Left lung (tissue), 10 donors: ENCODE measurements around the gene NAV2. TPM values are rescaled to one million over a fixed set of nuclear protein-coding genes. Genes with fewer than 3 reads are reported as not detected.
"Not testable (repeated sequence)": the region's sequence is repeated elsewhere in the genome, so short reads cannot be mapped to it uniquely, and the experiment has no call there.

Experiments
- ATAC-seq: fragments of 200-7000 bp; cut with Tn5 transposase; one replicate; pipeline ENCODE4 v1.9.1; 2020; ENCODE audit warnings: moderate library complexity
- DNase-seq, 4 donors: peaks; one replicate each; pipeline ENCODE4 v3.0.0-alpha.2; 2013 to 2020
- H3K27ac ChIP-seq, 2 donors: fragments of 200-600 bp; sonication (generic) in 1 of 2; one replicate each; pipeline versions ENCODE4 v1.5.0 to v1.8.0; 2020 to 2021
- H3K27me3 ChIP-seq, 2 donors: fragments of 200-600 bp; sonication (generic) in 1 of 2; one replicate each; pipeline versions ENCODE4 v1.5.0 to v1.8.0; 2020 to 2021
- H3K36me3 ChIP-seq, 2 donors: fragments of 200-600 bp; sonication (generic) in 1 of 2; one replicate each; pipeline versions ENCODE4 v1.5.0 to v1.8.0; 2020 to 2021
- H3K4me1 ChIP-seq, 2 donors: fragments of 200-600 bp; one replicate each; pipeline ENCODE4 v1.8.0; 2021
- H3K4me3 ChIP-seq, 2 donors: fragments of 200-600 bp; sonication (generic) in 1 of 2; one replicate each; pipeline versions ENCODE4 v1.5.0 to v1.8.0; 2020 to 2021; ENCODE audit warnings: mild to moderate bottlenecking in 1 of 2
- H3K9me3 ChIP-seq, 2 donors: fragments of 200-600 bp; sonication (generic) in 1 of 2; one replicate each; pipeline versions ENCODE4 v1.5.0 to v1.8.0; 2020 to 2021
- intact Hi-C, 2 donors: fragments of 100-400 bp; cut with DNase I; formaldehyde crosslinking; loops; one replicate each; pipeline versions ENCODE4 v1.11.2 to v1.14.2; 2022
- polyA plus RNA-seq, 6 donors: library from polyadenylated mRNA; unstranded; fragments of 120-200 nt; gene quantifications; one replicate each; pipeline ENCODE4 v1.2.1, GENCODE V29; 2013; ENCODE audit not compliant: insufficient read length in 6 of 6
- total RNA-seq, 2 donors: library from RNA; stranded (reverse); fragmentation: NEBNext Ultra II Directional; extraction: Animal tissue kit (Norgen Biotek cat#: 25700); gene quantifications; one replicate each; pipeline ENCODE4 v1.2.1, GENCODE V29; 2021
- TF ChIP-seq, protein P1 (sequence below), 2 donors: fragments of 200-600 bp; sonication (generic) in 1 of 2; IDR thresholded peaks; one replicate each; pipeline versions ENCODE4 v1.5.0 to v1.8.0; 2021; ENCODE audit warnings: antibody characterized with exemption in 2 of 2
- donor health status: DM: no; HTN: yes; CAD: no.
- donor health status: DM: no; HTN: no; CAD: no.

NAV2 gene
- total and polyA plus RNA-seq, 8 donors, result 18.0 to 59.9 (median 23.1) TPM

DNA sequence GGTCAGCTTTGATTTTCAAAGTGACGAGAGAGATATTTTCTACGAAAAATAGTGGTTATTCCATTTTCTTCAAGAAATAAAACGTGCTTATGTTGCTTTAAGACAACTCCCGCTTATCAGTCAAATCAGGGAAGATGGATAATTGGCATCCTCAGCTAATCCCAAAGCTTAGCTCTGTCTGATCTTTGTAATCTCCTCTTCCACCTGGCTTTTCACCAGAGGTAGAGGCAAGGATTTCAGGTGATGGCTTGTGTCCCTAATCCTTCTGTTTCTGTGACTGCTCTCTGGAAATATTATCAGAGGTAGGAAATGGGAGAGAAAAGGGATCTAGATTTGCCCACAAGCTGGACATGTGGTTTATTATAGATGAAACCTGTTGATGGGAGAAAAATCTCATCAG lies 368.7 kb downstream of the NAV2 start:
- Histone ChIP-seq H3K4me1 (no peaks in the 10 kb centered on the region), H3K27ac (no peak overlapping the region), H3K27me3 (no peaks in the 10 kb centered on the region), H3K4me3 (no peak overlapping the region), H3K36me3 (peaks cover 0 to 46% of the 10 kb centered on the region in 2 donors), H3K9me3 (no peaks in the 10 kb centered on the region)
- no peak for DNase-seq
- no peak for ATAC-seq
- intact Hi-C loops, result no loop called here
- TF ChIP-seq, protein P1, sequence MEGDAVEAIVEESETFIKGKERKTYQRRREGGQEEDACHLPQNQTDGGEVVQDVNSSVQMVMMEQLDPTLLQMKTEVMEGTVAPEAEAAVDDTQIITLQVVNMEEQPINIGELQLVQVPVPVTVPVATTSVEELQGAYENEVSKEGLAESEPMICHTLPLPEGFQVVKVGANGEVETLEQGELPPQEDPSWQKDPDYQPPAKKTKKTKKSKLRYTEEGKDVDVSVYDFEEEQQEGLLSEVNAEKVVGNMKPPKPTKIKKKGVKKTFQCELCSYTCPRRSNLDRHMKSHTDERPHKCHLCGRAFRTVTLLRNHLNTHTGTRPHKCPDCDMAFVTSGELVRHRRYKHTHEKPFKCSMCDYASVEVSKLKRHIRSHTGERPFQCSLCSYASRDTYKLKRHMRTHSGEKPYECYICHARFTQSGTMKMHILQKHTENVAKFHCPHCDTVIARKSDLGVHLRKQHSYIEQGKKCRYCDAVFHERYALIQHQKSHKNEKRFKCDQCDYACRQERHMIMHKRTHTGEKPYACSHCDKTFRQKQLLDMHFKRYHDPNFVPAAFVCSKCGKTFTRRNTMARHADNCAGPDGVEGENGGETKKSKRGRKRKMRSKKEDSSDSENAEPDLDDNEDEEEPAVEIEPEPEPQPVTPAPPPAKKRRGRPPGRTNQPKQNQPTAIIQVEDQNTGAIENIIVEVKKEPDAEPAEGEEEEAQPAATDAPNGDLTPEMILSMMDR (IDR thresholded peaks at IDR 0.05), result no peak

DNA sequence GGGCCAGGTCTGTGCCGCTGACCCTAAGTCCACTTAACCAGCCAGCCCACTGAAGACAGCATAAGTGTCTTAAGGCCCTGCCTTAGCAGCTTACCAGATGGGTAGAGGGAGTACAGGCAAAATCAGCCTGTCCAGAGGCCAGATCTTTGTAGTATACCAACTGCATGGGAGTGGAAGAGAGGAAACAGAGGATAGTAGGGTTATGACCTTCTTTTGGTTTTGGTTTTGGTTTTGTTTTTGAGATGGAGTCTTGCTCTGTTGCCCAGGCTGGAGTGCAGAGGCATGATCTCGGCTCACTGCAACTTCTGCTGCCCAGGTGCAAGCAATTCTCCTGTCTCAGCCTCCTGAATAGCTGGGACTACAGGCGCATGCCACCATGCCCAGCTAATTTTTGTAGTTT lies 371.2 kb downstream of the NAV2 start:
- H3K4me3 ChIP-seq, intact Hi-C loops, DNase-seq: not testable (repeated sequence)

DNA sequence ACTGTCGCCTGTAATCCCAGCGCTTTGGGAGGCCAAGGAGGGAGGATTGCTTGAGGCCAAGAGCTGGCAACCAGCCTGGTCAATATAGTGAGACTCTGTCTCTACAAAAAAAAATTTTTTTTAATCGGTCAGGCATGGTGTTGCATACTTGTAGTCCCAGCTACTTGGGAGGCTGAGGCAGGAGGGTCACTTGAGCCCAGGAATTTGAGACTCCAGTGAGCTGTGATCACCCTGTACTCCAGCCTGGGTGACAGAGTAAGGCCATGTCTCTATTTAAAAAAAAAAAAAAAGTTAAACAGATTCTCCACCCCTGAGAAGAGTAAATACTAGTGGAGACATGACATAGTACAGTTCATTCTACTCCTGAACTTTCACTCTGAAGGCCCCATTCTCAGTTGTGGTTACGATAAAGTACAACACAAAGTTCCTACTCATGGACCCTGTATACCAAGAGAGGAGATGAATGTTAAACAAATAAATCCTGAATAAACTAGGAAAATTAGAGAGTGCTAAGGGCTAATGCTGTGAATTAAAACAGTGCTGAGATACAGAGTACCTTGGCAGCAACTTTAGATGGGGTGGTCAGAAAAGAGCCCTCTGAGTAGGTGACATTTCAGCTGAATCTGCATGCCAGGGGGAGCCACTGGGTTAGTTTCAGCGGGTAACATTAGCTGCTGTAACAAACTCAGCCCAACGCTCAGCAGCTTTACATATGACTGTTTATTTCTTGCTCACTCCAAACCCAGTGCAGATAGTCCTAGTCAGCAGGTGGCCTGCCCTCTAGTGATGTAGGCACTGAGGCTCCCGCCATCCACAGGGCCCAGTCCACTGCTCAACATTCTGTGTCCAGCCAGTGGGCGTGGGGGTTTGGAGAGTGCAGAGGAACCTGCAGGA lies 372.5 kb downstream of the NAV2 start:
- peaks cover 0 to 29% of the 10 kb centered on the region in 2 donors for H3K36me3 ChIP-seq
- intact Hi-C loops, result no loop called here
- peaks cover 0 to 12% of the 10 kb centered on the region in 2 donors for H3K4me1 ChIP-seq
- H3K27ac ChIP-seq, result no peak overlapping the region
- ATAC-seq (no peak), DNase-seq (no peak)
- H3K4me3 ChIP-seq, result no peak overlapping the region
- no peaks in the 10 kb centered on the region for H3K27me3 ChIP-seq
- TF ChIP-seq, protein P1 (IDR thresholded peaks at IDR 0.05), result no peak
- H3K9me3 ChIP-seq, result no peaks in the 10 kb centered on the region

More for the DNA sequence above, 371.2 kb downstream of the NAV2 start:
- not testable (repeated sequence) for H3K9me3 ChIP-seq, H3K27ac ChIP-seq, H3K27me3 ChIP-seq, H3K4me1 ChIP-seq, ATAC-seq
- H3K36me3 ChIP-seq, result peaks cover 0 to 42% of the 10 kb centered on the region in 2 donors

DNA sequence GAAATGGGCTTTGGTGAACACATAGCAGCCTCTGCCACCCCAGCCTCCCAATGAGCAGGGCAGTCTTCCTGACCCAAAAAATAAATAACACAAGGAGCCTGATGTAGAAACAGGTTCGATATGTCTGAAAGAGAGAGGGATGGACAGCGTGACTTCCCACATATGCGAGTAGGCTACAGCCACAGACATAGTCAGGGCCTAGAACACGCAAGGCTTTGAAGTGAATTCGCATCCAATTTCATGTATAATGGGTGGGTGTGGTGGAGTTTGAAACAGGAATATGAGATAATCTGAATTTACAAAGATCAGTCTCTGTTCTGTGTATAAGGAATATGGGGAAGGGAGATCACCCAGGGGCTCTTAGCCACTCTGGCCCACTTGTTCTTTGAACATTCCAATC lies 373.3 kb downstream of the NAV2 start:
- TF ChIP-seq, protein P1 (IDR thresholded peaks at IDR 0.05), result no peak
- intact Hi-C loops, result no loop called here
- Histone ChIP-seq H3K9me3 (no peaks in the 10 kb centered on the region), H3K27ac (no peak overlapping the region), H3K27me3 (no peaks in the 10 kb centered on the region), H3K4me1 (peaks cover 0 to 12% of the 10 kb centered on the region in 2 donors), H3K36me3 (peaks cover 0 to 26% of the 10 kb centered on the region in 2 donors), H3K4me3 (no peak overlapping the region)
- no peak for ATAC-seq
- no peak for DNase-seq

DNA sequence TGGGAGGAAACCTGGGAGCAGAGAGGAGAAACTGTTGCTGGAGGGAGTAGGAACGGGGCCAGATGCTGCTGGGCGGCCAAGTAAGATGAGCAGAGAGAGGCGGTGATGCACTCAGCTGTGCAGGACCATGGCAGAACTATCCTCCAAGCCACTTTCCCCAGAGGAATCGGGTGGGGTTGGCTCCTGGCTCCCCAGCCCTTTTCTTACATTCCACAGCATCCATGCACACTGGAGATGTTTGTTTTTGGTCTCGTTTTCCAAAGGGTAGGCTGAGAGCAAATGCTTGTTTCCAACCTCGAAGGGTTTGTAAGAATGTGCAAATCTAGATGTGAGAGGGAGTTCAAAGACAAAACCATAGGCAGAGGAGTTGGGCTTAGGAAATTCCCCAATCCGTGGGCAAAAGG lies 374.5 kb downstream of the NAV2 start:
- intact Hi-C loops, result no loop called here
- Histone ChIP-seq H3K4me1 (peaks cover 0 to 12% of the 10 kb centered on the region in 2 donors), H3K9me3 (no peaks in the 10 kb centered on the region), H3K36me3 (peaks cover 0 to 35% of the 10 kb centered on the region in 2 donors), H3K27ac (no peak overlapping the region), H3K4me3 (no peak overlapping the region), H3K27me3 (no peaks in the 10 kb centered on the region)
- peak; percentile 59 for ATAC-seq
- TF ChIP-seq, protein P1 (IDR thresholded peaks at IDR 0.05), result no peak
- no peak for DNase-seq
